SU-DHL-6 (cell line): ENCODE results near the gene ECSIT.

Experiments used
- H2AFZ ChIP-seq: fragments of 200-600 bp; sonication (generic); 2 replicates; pipeline ENCODE4 v1.6.1; 2014; ENCODE audit warnings: low read depth, mild to moderate bottlenecking, moderate library complexity, mixed read lengths, antibody characterized with exemption, low read length; ENCODE audit not compliant: severe bottlenecking
- H3F3A ChIP-seq: fragments of 200-600 bp; shearing (Covaris generic); 2 replicates; pipeline ENCODE4 v1.6.0; 2016; ENCODE audit warnings: antibody characterized with exemption, mild to moderate bottlenecking; ENCODE audit not compliant: insufficient read depth
- H3K27ac ChIP-seq: fragments of 200-600 bp; sonication (generic); 2 replicates; pipeline ENCODE4 v1.5.1; 2016; ENCODE audit warnings: low read depth, mild to moderate bottlenecking, low read length, moderate library complexity, mixed read lengths
- H3K27me3 ChIP-seq: fragments of 200-600 bp; sonication (generic), shearing (Covaris generic); 2 replicates; pipeline ENCODE4 v1.6.0; 2014; ENCODE audit warnings: mild to moderate bottlenecking, low read length
- H3K36me3 ChIP-seq: fragments of 200-600 bp; sonication (generic); 2 replicates; pipeline ENCODE4 v1.6.1; 2014; ENCODE audit warnings: mild to moderate bottlenecking, low read length, mixed read lengths
- H3K4me2 ChIP-seq: fragments of 300-600, 200-600 bp; shearing (Covaris generic), sonication (generic); 2 replicates; pipeline ENCODE4 v1.6.0; 2014; ENCODE audit warnings: low read length, low read depth, mild to moderate bottlenecking; ENCODE audit not compliant: poor library complexity, severe bottlenecking
- H3K4me3 ChIP-seq: fragments of 200-600 bp; sonication (generic); 2 replicates; pipeline ENCODE4 v1.5.1; 2014; ENCODE audit warnings: antibody characterized with exemption, low read length, mild to moderate bottlenecking, mixed read lengths; ENCODE audit not compliant: insufficient read depth, poor library complexity, severe bottlenecking
- H3K79me2 ChIP-seq: fragments of 200-600 bp; sonication (generic); 2 replicates; pipeline ENCODE4 v1.6.1; 2014; ENCODE audit warnings: mild to moderate bottlenecking, low read length, moderate library complexity; ENCODE audit not compliant: insufficient read depth
- H3K9ac ChIP-seq: fragments of 200-600 bp; sonication (generic); 2 replicates; pipeline ENCODE4 v1.7.0; 2014; ENCODE audit warnings: mild to moderate bottlenecking, low read length
- H3K9me2 ChIP-seq: fragments of 200-600 bp; sonication (generic); replicated peaks from 2 replicates; pipeline ENCODE4 v1.6.1; 2014; ENCODE audit warnings: low read length; ENCODE audit not compliant: insufficient read depth
- H3K9me3 ChIP-seq: fragments of 200-600 bp; sonication (generic); 2 replicates; pipeline ENCODE4 v1.6.1; 2014; ENCODE audit warnings: low read length, mixed read lengths; ENCODE audit not compliant: insufficient read depth
- H4K20me1 ChIP-seq: fragments of 200-600 bp; sonication (generic); 2 replicates; pipeline ENCODE4 v1.6.1; 2014; ENCODE audit warnings: low read depth, mild to moderate bottlenecking, antibody characterized with exemption, low read length, moderate library complexity, mixed read lengths
- CTCF ChIP-seq: fragments of 200-600 bp; sonication (generic); IDR thresholded peaks from one replicate; pipeline ENCODE4 v1.5.1; 2017; ENCODE audit warnings: antibody characterized with exemption, mild to moderate bottlenecking, low read length, moderate library complexity; ENCODE audit not compliant: insufficient read depth, poor library complexity, severe bottlenecking
- EZH2phosphoT487 ChIP-seq: fragments of 200-600 bp; sonication (generic), shearing (Covaris generic); conservative IDR thresholded peaks from 2 replicates; pipeline ENCODE4 v1.6.1; 2018; ENCODE audit warnings: mild to moderate bottlenecking, antibody characterized with exemption, low read length, moderate library complexity, mixed read lengths

ECSIT gene

GRCh38 chr19:11539495-11540365, 10.8 kb upstream of the ECSIT start:
- H3K79me2 ChIP-seq = no peaks in the 10 kb centered on the region
- no peaks in the 10 kb centered on the region for H3K36me3 ChIP-seq
- H3K9me3 ChIP-seq = no peaks in the 10 kb centered on the region
- no peak overlapping the region for H3K9ac ChIP-seq
- TF ChIP-seq CTCF = no peak
- TF ChIP-seq EZH2phosphoT487 = no peak
- H3K9me2 ChIP-seq = no peaks in the 10 kb centered on the region
- H3K4me3 ChIP-seq = no peak overlapping the region
- peaks cover 3% of the 10 kb centered on the region; the same call in 1 of the 2 replicates for H3F3A ChIP-seq
- H2AFZ ChIP-seq = no peak overlapping the region
- no peak overlapping the region for H3K27ac ChIP-seq
- H4K20me1 ChIP-seq = no peaks in the 10 kb centered on the region
- H3K4me2 ChIP-seq = no peak overlapping the region
- H3K27me3 ChIP-seq = no peaks in the 10 kb centered on the region

GRCh38 chr19:11538232-11539036, 9.5 kb upstream of the ECSIT start, which contains the start of gene CNN1:
Gene CNN1, plus strand, starts transcription at chr19:11538851. Its CDS starts 77 bp downstream, at chr19:11538928.
- Histone ChIP-seq H3K9ac (no peak within 1 kb of the TSS), H3K79me2 (no peaks in the 10 kb centered on the region), H3K9me3 (no peaks in the 10 kb centered on the region), H3K9me2 (no peaks in the 10 kb centered on the region), H3K27me3 (no peaks in the 10 kb centered on the region), H3K36me3 (no peaks in the 10 kb centered on the region), H3K4me2 (no peak within 1 kb of the TSS), H2AFZ (no peak within 1 kb of the TSS), H3K27ac (no peak within 1 kb of the TSS), H3K4me3 (no peak within 1 kb of the TSS), H4K20me1 (no peaks in the 10 kb centered on the region), H3F3A (peaks cover 8% of the 10 kb centered on the region; the same call in 1 of the 2 replicates)
- TF ChIP-seq EZH2phosphoT487 = no peak
- no peak for TF ChIP-seq CTCF

GRCh38 chr19:11535792-11536595, 7.1 kb upstream of the ECSIT start:
- peak overlapping the region; percentile 52 for H3K4me3 ChIP-seq
- peak overlapping the region; percentile 26; the same call in 1 of the 2 replicates for H3K27ac ChIP-seq
- no peaks in the 10 kb centered on the region for H3K27me3 ChIP-seq
- peak overlapping the region; percentile 45 for H3K9ac ChIP-seq
- peak overlapping the region; percentile 66 for H3K4me2 ChIP-seq
- H3F3A ChIP-seq = peaks cover 8% of the 10 kb centered on the region; the same call in 1 of the 2 replicates
- H3K36me3 ChIP-seq = no peaks in the 10 kb centered on the region
- no peaks in the 10 kb centered on the region for H3K9me2 ChIP-seq
- no peaks in the 10 kb centered on the region for H3K9me3 ChIP-seq
- H4K20me1 ChIP-seq = no peaks in the 10 kb centered on the region
- TF ChIP-seq EZH2phosphoT487 = no peak
- peak; percentile 85 for TF ChIP-seq CTCF
- no peaks in the 10 kb centered on the region for H3K79me2 ChIP-seq
- H2AFZ ChIP-seq = peak overlapping the region; percentile 89
